ENCODE data around the gene PDGFB.

Gene PDGFB

DNA sequence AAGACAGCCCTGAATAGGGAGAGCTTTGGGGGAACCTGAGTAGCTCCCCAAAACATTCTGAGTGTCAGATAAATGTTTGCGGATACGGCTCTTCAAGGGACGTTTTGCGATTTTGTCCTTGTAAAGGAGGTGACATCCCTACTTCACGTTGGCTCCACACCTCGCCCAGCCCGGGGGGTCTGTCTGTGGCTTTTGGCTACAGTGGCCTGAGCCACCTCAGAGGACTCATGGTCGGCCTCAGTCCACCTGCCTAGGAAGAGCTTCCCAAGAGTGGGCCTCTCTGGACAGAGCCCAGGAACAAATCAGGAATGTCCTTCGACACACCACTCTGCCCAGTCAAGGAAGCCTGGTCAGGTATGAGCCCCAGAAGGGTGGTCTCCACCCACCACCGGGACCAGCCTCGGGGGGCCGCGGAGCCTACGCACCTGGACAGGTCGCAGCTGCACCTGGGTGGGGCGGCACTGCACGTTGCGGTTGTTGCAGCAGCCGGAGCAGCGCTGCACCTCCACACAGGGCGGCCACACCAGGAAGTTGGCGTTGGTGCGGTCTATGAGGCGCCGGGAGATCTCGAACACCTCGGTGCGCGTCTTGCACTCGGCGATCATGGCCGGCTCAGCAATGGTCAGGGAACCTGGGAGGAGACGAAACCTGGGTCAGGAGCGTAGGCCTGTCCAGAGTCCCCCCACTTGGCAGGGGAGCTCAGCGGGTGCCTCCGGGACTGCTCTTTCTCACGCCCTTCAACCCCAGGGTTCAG lies 13.4 kb downstream of the PDGFB start:
- no peak overlapping the region for H2BK5ac ChIP-seq (ENCODE audit: low read depth, low read length, poor library complexity, severe bottlenecking)
- peaks cover 22% of the 10 kb centered on the region for H3K79me1 ChIP-seq (replicated peaks; ENCODE audit: low read length, poor library complexity, severe bottlenecking)
- H2AFZ ChIP-seq (ENCODE audit: low read depth, low read length), result no peak overlapping the region
- peaks cover 0 to 82% of the 10 kb centered on the region in 2 experiments for H3K36me3 ChIP-seq (ENCODE audit: control insufficient read depth in 1 of 2, insufficient read depth in 2 of 2, low read depth in 1 of 2, low read length in 2 of 2)
- H3K4ac ChIP-seq (ENCODE audit: low read depth in 1 of 2, low read length in 2 of 2), result peak overlapping the region in 1 of 2 experiments; percentile 46
- H3K23ac ChIP-seq (ENCODE audit: low read length in 2 of 2), result no peak overlapping the region
- no peak overlapping the region for H3K4me3 ChIP-seq (ENCODE audit: insufficient read depth in 1 of 2, low read depth in 1 of 2, low read length in 2 of 2)
- H3K9me3 ChIP-seq (ENCODE audit: control insufficient read depth, low read length), result no peaks in the 10 kb centered on the region
- H4K91ac ChIP-seq (ENCODE audit: low read length), result peak overlapping the region; percentile 11
- no peak for DNase-seq
- peak overlapping the region; percentile 42 for H2AK5ac ChIP-seq (ENCODE audit: low read length, severe bottlenecking)
- no peak overlapping the region for H2BK120ac ChIP-seq (ENCODE audit: low read depth, low read length)
- H2BK15ac ChIP-seq (ENCODE audit: low read depth, poor library complexity, severe bottlenecking), result no peak overlapping the region
- 96% methylated on average over 37 of the region's 37 CpGs for WGBS
- H3K27me3 ChIP-seq (ENCODE audit: control insufficient read depth in 1 of 2, insufficient read depth in 1 of 2, low read length in 2 of 2), result peaks cover 0 to 70% of the 10 kb centered on the region in 2 experiments
- no peak overlapping the region for H3K4me2 ChIP-seq (ENCODE audit: low read length, poor library complexity, severe bottlenecking)
- peak overlapping the region in 1 of 2 experiments; percentile 24 for H3K14ac ChIP-seq (ENCODE audit: low read length in 2 of 2)
- H3K18ac ChIP-seq (ENCODE audit: low read depth in 1 of 2, low read length in 2 of 2), result no peak overlapping the region
- no peak overlapping the region for H3K27ac ChIP-seq (ENCODE audit: low read length, poor library complexity, severe bottlenecking)
- H2BK12ac ChIP-seq (ENCODE audit: low read length in 2 of 2), result peak overlapping the region in 1 of 2 experiments; percentile 4
- no peak overlapping the region for H3K9ac ChIP-seq (ENCODE audit: low read length)
- peaks cover 37% of the 10 kb centered on the region for H3K4me1 ChIP-seq (ENCODE audit: control insufficient read depth, insufficient read depth, low read depth, low read length)
- H4K8ac ChIP-seq (ENCODE audit: low read length), result no peak overlapping the region

GRCh38 chr22:39230261-39231196 lies 14.3 kb downstream of the PDGFB start:
- Histone ChIP-seq H4K91ac (ENCODE audit: low read length) (peak overlapping the region; percentile 93), H3K9me3 (ENCODE audit: control insufficient read depth, low read length) (no peaks in the 10 kb centered on the region), H3K79me1 (replicated peaks; ENCODE audit: low read length, poor library complexity, severe bottlenecking) (peaks cover 14% of the 10 kb centered on the region), H3K27me3 (ENCODE audit: control insufficient read depth in 1 of 2, insufficient read depth in 1 of 2, low read length in 2 of 2) (peaks cover 0 to 62% of the 10 kb centered on the region in 2 experiments), H3K4me2 (ENCODE audit: low read length, poor library complexity, severe bottlenecking) (no peak overlapping the region), H3K9ac (ENCODE audit: low read length) (no peak overlapping the region), H2BK5ac (ENCODE audit: low read depth, low read length, poor library complexity, severe bottlenecking) (no peak overlapping the region), H3K36me3 (ENCODE audit: control insufficient read depth in 1 of 2, insufficient read depth in 2 of 2, low read depth in 1 of 2, low read length in 2 of 2) (peaks cover 0 to 85% of the 10 kb centered on the region in 2 experiments), H2BK120ac (ENCODE audit: low read depth, low read length) (peak overlapping the region; percentile 76), H2AFZ (ENCODE audit: low read depth, low read length) (peak overlapping the region; percentile 60), H4K8ac (ENCODE audit: low read length) (peak overlapping the region; percentile 54), H2AK5ac (ENCODE audit: low read length, severe bottlenecking) (peak overlapping the region; percentile 42), H3K14ac (ENCODE audit: low read length in 2 of 2) (peak overlapping the region in 1 of 2 experiments; percentile 53), H3K27ac (ENCODE audit: low read length, poor library complexity, severe bottlenecking) (no peak overlapping the region), H3K18ac (ENCODE audit: low read depth in 1 of 2, low read length in 2 of 2) (peak overlapping the region; percentile 54 to 88), H3K4ac (ENCODE audit: low read depth in 1 of 2, low read length in 2 of 2) (peak overlapping the region in 1 of 2 experiments; percentile 71), H2BK15ac (ENCODE audit: low read depth, poor library complexity, severe bottlenecking) (no peak overlapping the region), H3K23ac (ENCODE audit: low read length in 2 of 2) (no peak overlapping the region), H3K4me1 (ENCODE audit: control insufficient read depth, insufficient read depth, low read depth, low read length) (peaks cover 29% of the 10 kb centered on the region), H3K4me3 (ENCODE audit: insufficient read depth in 1 of 2, low read depth in 1 of 2, low read length in 2 of 2) (no peak overlapping the region), H2BK12ac (ENCODE audit: low read length in 2 of 2) (peak overlapping the region in 1 of 2 experiments; percentile 59)
- WGBS, result 30% methylated on average over 30 of the region's 30 CpGs
- no peak for DNase-seq

- H2AFZ ChIP-seq (ENCODE audit: low read depth, low read length), result no peak overlapping the region
Measured at GRCh38 chr22:39229688-39230260, 15.0 kb downstream of the PDGFB start.

More at GRCh38 chr22:39229688-39230260, 15.0 kb downstream of the PDGFB start:
- Histone ChIP-seq H3K14ac (ENCODE audit: low read length in 2 of 2) (no peak overlapping the region), H3K9ac (ENCODE audit: low read length) (no peak overlapping the region), H2BK5ac (ENCODE audit: low read depth, low read length, poor library complexity, severe bottlenecking) (no peak overlapping the region), H2BK12ac (ENCODE audit: low read length in 2 of 2) (no peak overlapping the region), H4K8ac (ENCODE audit: low read length) (peak overlapping the region; percentile 49), H2AK5ac (ENCODE audit: low read length, severe bottlenecking) (peak overlapping the region; percentile 53), H3K4me2 (ENCODE audit: low read length, poor library complexity, severe bottlenecking) (no peak overlapping the region), H3K18ac (ENCODE audit: low read depth in 1 of 2, low read length in 2 of 2) (peak overlapping the region; percentile 25 to 55), H3K36me3 (ENCODE audit: control insufficient read depth in 1 of 2, insufficient read depth in 2 of 2, low read depth in 1 of 2, low read length in 2 of 2) (peaks cover 0 to 85% of the 10 kb centered on the region in 2 experiments), H3K27me3 (ENCODE audit: control insufficient read depth in 1 of 2, insufficient read depth in 1 of 2, low read length in 2 of 2) (peaks cover 0 to 57% of the 10 kb centered on the region in 2 experiments), H3K4me1 (ENCODE audit: control insufficient read depth, insufficient read depth, low read depth, low read length) (peaks cover 21% of the 10 kb centered on the region), H2BK15ac (ENCODE audit: low read depth, poor library complexity, severe bottlenecking) (no peak overlapping the region), H3K79me1 (replicated peaks; ENCODE audit: low read length, poor library complexity, severe bottlenecking) (peaks cover 11% of the 10 kb centered on the region), H3K4ac (ENCODE audit: low read depth in 1 of 2, low read length in 2 of 2) (no peak overlapping the region), H2BK120ac (ENCODE audit: low read depth, low read length) (no peak overlapping the region), H3K23ac (ENCODE audit: low read length in 2 of 2) (no peak overlapping the region), H3K4me3 (ENCODE audit: insufficient read depth in 1 of 2, low read depth in 1 of 2, low read length in 2 of 2) (no peak overlapping the region), H3K27ac (ENCODE audit: low read length, poor library complexity, severe bottlenecking) (no peak overlapping the region), H4K91ac (ENCODE audit: low read length) (no peak overlapping the region), H3K9me3 (ENCODE audit: control insufficient read depth, low read length) (no peaks in the 10 kb centered on the region)
- no peak for DNase-seq
- 54% methylated on average over 14 of the region's 14 CpGs for WGBS

All from mesenchymal stem cell (in vitro differentiated cells and primary cell).